ENCODE measurements around the gene BCL2L13.
A peak's percentile ranks its signal among the peaks of the same experiment; 100 is the strongest.

Gene BCL2L13

GRCh38 chr22:17724678-17725499, 86.3 kb downstream of the BCL2L13 start:
- DNase-seq (ENCODE audit: insufficient read length, low spot score), result no peak
- FAIRE-seq, result no peak

GRCh38 chr22:17725500-17725796, 86.9 kb downstream of the BCL2L13 start:
- FAIRE-seq, result no peak
- no peak for DNase-seq (ENCODE audit: insufficient read length, low spot score)

GRCh38 chr22:17726006-17726927, 87.7 kb downstream of the BCL2L13 start:
- no peak for DNase-seq (ENCODE audit: insufficient read length, low spot score)
- FAIRE-seq, result no peak

- no peak for FAIRE-seq
- DNase-seq (ENCODE audit: insufficient read length, low spot score), result no peak
Observed at GRCh38 chr22:17726928-17727897, 88.7 kb downstream of the BCL2L13 start.

- FAIRE-seq (no peak), DNase-seq (ENCODE audit: insufficient read length, low spot score) (no peak)
Observed at GRCh38 chr22:17728786-17729185, 90.2 kb downstream of the BCL2L13 start.

- FAIRE-seq (no peak), DNase-seq (ENCODE audit: insufficient read length, low spot score) (no peak)
Observed at GRCh38 chr22:17729561-17729960, 91.0 kb downstream of the BCL2L13 start.

- no peak for FAIRE-seq
Observed at GRCh38 chr22:17732251-17732854, 93.8 kb downstream of the BCL2L13 start.

GRCh38 chr22:17733466-17733865, 94.9 kb downstream of the BCL2L13 start:
- DNase-seq (ENCODE audit: insufficient read length, low spot score), result no peak

More at GRCh38 chr22:17732251-17732854, 93.8 kb downstream of the BCL2L13 start:
- DNase-seq (ENCODE audit: insufficient read length, low spot score), result no peak

GRCh38 chr22:17734187-17734586, 95.6 kb downstream of the BCL2L13 start:
- FAIRE-seq (no peak), DNase-seq (ENCODE audit: insufficient read length, low spot score) (no peak)

More at GRCh38 chr22:17733466-17733865, 94.9 kb downstream of the BCL2L13 start:
- no peak for FAIRE-seq

- no peak for FAIRE-seq
Observed at GRCh38 chr22:17738386-17739128, 100.0 kb downstream of the BCL2L13 start.

GRCh38 chr22:17739196-17739975, 100.8 kb downstream of the BCL2L13 start:
- FAIRE-seq (no peak), DNase-seq (ENCODE audit: insufficient read length, low spot score) (no peak)

More at GRCh38 chr22:17738386-17739128, 100.0 kb downstream of the BCL2L13 start:
- no peak for DNase-seq (ENCODE audit: insufficient read length, low spot score)

GRCh38 chr22:17741866-17742526, 103.4 kb downstream of the BCL2L13 start:
- FAIRE-seq, result no peak
- no peak for DNase-seq (ENCODE audit: insufficient read length, low spot score)

GRCh38 chr22:17742527-17742902, 104.0 kb downstream of the BCL2L13 start:
- FAIRE-seq (peak; percentile 28), DNase-seq (ENCODE audit: insufficient read length, low spot score) (peak; percentile 86)

- FAIRE-seq (no peak), DNase-seq (ENCODE audit: insufficient read length, low spot score) (no peak)
Observed at GRCh38 chr22:17743661-17744411, 105.3 kb downstream of the BCL2L13 start.

GRCh38 chr22:17744430-17744829, 105.9 kb downstream of the BCL2L13 start:
- no peak for DNase-seq (ENCODE audit: insufficient read length, low spot score)
- FAIRE-seq, result no peak

GRCh38 chr22:17746916-17747315, 108.4 kb downstream of the BCL2L13 start:
- FAIRE-seq (no peak), DNase-seq (ENCODE audit: insufficient read length, low spot score) (no peak)

- no peak for FAIRE-seq
- DNase-seq (ENCODE audit: insufficient read length, low spot score), result no peak
Observed at GRCh38 chr22:17748555-17749353, 110.2 kb downstream of the BCL2L13 start.
